OCI-LY3 (cell line): ENCODE results near the gene GRIA2.

Experiments used
- EZH2phosphoT487 ChIP-seq: fragments of 200-600 bp; shearing (Covaris generic); IDR thresholded peaks from 2 replicates; pipeline ENCODE4 v1.6.1; 2018; ENCODE audit warnings: antibody characterized with exemption, mixed run types, low read depth
- TF ChIP-seq, protein P1 (sequence below): fragments of 200-600, 300-600 bp; sonication (generic); IDR thresholded peaks from 2 replicates; pipeline ENCODE4 v1.5.1; 2014; ENCODE audit warnings: antibody characterized with exemption, low read length, low read depth

DNA sequence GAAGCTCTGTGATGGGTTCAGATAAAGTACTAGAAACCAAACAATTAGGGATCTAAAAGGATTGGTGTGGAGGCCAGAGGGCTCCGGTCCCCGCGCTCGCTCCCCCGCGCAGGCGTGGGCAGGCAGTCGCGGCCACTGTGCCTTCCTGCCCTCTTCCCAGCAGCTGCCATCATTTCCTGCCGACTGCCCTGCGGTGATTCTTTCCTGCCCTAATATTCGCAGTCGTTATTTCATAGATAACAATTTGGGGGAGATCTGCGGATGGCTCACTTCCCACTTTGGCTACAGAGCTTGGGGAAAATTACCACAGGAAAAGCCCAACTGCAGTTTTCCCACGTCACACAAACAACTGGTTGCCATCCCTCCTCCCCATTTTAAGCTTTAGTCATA is 2.2 kb downstream of the GRIA2 start:
- TF ChIP-seq, protein P1, sequence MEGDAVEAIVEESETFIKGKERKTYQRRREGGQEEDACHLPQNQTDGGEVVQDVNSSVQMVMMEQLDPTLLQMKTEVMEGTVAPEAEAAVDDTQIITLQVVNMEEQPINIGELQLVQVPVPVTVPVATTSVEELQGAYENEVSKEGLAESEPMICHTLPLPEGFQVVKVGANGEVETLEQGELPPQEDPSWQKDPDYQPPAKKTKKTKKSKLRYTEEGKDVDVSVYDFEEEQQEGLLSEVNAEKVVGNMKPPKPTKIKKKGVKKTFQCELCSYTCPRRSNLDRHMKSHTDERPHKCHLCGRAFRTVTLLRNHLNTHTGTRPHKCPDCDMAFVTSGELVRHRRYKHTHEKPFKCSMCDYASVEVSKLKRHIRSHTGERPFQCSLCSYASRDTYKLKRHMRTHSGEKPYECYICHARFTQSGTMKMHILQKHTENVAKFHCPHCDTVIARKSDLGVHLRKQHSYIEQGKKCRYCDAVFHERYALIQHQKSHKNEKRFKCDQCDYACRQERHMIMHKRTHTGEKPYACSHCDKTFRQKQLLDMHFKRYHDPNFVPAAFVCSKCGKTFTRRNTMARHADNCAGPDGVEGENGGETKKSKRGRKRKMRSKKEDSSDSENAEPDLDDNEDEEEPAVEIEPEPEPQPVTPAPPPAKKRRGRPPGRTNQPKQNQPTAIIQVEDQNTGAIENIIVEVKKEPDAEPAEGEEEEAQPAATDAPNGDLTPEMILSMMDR = no peak
- TF ChIP-seq EZH2phosphoT487 = no peak
